NCI-H1694 treated with DMSO at 0.1 percent for 48 hours (cell line): ENCODE data around the gene ST3GAL4.

Source experiments
- DNase-seq: peaks from one replicate; lab custom pipeline; 2025; lab: John Stamatoyannopoulos, UW

ST3GAL4 gene

GRCh38 chr11:126408901-126409619 lies 53.6 kb downstream of the ST3GAL4 start:
- no peak for DNase-seq

GRCh38 chr11:126409620-126409985 lies 54.1 kb downstream of the ST3GAL4 start:
- no peak for DNase-seq

- no peak for DNase-seq
These were observed 55.2 kb downstream of the ST3GAL4 start for GRCh38 chr11:126410649-126411048.

DNA sequence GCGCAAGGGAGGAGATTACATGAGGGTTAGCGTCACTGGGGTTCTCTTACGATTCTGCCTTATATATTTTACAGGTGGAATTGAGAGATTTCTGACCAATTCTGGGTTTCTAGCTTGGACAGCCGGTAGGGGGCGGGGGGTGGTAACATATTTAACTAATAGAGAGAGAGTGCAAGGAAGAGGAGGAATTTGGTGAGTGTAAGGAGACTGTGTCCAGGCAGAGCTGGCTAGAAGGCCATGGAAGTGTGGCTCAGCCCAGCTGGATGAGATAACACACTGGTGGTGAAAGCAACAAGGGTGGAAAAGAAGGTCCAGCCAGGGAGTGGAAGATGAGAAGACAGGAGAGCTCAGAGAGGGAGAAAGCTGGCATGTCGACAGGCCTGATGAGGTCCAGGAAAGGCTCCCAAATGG lies 56.5 kb downstream of the ST3GAL4 start:
- no peak for DNase-seq

DNA sequence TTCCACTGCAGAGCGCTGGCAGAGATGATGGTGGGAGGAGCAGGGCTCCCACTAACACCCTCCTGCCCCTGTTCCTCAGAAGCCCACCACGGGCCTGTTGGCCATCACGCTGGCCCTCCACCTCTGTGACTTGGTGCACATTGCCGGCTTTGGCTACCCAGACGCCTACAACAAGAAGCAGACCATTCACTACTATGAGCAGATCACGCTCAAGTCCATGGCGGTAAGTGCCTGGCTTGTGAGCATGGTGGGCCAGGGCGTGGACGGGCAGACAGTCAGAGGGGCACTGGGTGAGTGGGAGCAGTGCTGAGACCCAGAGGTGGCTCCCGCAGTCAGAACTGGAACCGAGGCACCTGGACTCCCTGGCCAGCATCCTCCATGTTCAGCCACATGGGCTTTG lies 57.9 kb downstream of the ST3GAL4 start:
- no peak for DNase-seq

- no peak for DNase-seq
These were observed 58.4 kb downstream of the ST3GAL4 start for GRCh38 chr11:126413843-126414405.

DNA sequence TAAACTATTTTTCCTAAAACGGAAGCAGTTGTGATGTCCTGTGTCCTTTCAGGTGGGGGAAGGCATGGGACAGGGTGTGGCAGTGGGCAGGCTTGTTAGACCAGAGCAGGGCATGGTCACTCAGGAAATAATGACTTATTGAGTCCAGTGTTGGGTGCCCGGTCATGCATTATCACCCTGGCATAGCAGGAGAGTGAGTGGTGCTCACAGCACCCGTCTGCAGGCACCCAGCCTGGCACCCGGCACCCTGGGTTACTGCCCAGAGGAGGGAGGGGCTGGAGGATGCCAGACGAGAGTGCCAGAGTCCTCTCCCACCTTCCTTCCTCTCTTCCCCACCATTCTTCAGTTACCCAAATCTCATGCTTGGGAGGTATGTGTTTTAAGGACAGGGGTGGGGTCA lies 59.1 kb downstream of the ST3GAL4 start:
- no peak for DNase-seq

DNA sequence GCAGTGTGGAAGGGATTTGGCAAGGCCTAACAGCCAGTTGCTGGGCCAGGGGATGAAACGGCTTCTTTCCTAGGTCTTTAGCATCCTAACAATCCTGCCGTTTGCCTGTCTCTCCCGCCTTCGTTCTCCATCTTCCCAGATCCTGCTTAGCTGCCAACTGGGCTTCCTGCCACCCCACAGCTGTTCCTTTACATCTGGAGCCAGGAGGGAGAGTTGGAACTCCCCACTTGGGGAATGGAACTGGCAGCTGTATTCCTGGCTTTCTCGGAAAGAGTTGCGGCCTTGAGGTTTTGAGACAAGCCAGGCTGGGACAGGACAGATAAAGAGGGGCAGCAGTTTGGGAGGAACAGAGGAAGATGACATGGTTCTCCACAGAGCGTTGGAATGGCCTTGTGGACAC lies 59.6 kb downstream of the ST3GAL4 start:
- no peak for DNase-seq

DNA sequence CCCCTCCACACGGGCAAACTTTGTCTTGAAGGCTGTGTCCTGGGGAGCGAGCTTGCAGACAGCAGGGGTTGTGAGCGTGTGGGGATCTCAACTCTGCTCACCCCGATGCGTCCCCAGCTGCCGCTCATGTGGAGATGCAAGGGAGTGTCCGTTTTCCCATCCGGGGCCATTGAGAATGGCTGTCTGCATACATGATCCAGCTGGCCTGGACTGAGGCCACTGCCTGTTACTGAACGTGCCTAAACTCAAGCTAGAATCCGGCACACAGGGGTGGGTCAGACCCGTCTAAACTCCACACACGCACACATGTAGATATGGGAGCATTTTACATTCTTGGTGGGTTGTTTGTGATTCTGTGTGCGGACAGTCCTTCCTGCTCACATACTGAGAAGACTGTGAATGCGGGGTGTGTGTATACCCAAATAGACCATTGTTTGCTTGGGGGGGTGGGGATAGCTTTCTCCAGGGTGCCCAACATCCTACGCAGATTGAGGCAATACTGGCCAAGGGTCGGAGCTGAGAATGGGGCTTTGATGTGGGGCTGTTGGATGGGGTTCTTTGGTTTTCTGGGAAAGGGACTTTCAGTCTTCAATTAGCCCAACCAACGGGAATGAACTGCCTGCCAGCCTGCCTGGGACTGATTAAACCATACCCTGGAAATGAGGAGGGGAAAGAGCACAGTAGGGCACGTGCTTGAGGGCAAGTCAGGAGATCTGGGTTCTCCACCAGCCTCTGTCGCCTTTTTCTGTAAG lies 60.4 kb downstream of the ST3GAL4 start:
- DNase-seq, result no peak

- no peak for DNase-seq
These were observed 61.1 kb downstream of the ST3GAL4 start for GRCh38 chr11:126416542-126417090.

DNA sequence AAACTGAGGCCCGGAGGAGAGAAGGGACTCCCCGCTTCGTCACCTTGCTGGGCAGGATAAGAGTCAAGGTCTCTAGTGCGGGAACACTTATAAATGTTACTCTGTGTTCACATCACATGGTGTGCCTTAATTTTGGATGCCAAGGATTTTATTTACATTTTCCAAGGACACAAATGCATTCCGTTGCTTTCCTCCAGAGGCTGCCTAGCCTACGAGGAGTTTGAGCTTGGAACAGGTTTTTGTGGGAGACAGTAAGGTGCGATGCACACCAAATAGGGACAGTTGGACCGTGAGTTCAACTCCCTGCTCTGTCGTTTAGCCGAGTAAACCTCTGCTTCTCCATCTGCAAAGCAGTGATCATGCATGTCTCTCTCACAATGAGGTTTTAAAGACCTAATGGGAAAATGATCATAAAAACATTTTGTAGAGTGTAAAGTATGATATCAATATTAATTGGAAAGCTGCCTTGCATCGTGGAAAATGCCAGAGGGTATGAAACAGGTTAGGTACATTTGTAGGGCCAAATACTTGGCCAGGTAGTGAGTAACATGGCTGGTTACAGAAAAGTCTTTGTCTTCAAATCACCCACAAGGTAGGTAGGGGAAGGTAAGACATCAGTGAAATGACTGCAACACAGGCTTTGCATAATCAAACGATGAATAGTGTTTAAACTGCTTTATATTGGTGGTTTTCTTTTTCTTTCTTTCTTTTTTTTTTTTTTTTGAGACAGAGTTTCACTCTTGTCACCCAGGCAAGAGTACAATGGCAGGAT lies 61.8 kb downstream of the ST3GAL4 start:
- DNase-seq, result no peak

GRCh38 chr11:126418887-126419286 lies 63.4 kb downstream of the ST3GAL4 start:
- no peak for DNase-seq

DNA sequence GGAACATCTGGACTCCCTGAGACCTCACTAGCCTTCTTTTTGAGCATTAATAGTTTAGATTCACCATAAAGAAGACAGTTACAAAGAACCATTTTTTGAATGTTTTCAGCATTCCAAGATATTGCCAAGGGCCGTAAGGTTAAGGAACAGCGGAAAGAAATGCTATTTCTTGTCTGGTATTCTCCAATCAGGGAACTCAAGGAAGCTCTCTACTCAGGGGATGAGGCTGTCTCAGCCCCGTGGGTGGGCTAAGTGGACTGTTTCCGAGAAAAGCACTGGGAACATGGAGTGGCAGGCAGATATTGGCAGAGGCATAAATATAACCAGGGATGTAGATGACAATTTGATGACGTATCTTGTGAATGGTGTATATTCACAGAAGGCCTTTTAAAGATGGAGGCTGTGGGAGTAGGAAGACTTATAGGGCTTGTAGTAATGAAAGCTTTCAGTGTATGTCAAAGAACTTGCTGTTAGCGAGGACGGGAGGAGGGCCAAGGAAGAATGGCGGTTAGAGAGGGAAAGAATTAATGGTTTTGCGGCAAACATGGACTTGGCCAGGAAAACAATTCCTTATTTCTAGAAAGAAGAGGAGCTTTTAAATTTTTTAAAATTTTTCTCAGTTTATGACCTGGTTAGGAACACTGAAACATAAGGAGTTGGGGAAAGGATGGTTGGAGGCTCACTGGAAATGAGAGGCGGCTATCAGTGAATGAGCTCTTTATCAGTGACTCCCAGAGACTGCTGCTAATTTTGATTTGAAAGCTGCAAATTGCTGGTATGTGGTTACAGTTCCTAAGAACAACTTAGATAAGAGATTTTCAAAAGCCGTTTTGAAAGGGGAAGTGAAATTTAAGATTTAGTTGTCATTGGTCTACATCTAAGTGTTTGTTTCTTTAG lies 64.6 kb downstream of the ST3GAL4 start:
- no peak for DNase-seq

GRCh38 chr11:126420698-126421256 lies 65.3 kb downstream of the ST3GAL4 start:
- no peak for DNase-seq

DNA sequence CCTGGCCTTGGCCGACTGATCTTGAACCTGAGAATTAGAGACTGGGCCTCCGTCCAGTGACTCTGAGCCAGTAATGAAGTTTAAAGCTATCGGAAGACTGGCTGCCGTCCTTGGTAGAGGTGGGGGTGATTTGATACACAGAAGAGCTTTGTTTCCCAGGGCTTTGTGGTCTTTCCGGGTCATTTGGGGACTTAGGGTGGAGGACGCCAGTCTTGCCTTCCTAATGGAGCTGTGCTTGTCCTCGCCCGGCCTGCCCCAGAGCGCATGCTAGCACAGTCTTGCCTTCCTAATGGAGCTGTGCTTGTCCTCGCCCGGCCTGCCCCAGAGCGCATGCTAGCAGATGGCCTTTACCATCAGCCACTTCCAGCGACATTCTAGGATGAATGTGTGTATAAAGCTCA lies 65.8 kb downstream of the ST3GAL4 start:
- DNase-seq, result no peak

GRCh38 chr11:126422446-126422845 lies 67.0 kb downstream of the ST3GAL4 start:
- DNase-seq, result no peak

- no peak for DNase-seq
These were observed 67.7 kb downstream of the ST3GAL4 start for GRCh38 chr11:126423154-126423553.

DNA sequence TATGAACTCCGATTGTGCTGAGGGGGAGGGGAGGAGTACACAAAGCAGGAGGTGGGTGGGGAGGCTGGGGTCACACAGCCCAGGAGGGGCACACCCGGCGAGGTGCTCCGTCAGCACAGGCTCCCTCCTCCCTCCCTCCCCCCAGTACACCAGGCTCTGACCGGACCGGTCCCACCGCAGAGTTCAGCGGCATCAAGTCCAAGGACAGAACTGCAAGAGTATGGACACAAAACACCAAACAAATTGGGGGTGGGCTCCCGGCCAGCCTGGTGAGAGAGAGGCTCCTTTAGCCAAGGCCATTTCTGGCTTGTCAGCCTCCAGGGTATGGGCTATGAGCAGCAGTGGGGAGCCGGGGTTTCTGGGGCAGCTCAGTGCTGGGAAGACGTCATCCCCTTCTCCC lies 68.3 kb downstream of the ST3GAL4 start:
- no peak for DNase-seq

GRCh38 chr11:126424471-126425039 lies 69.1 kb downstream of the ST3GAL4 start:
- DNase-seq, result no peak

- no peak for DNase-seq
These were observed 70.6 kb downstream of the ST3GAL4 start for GRCh38 chr11:126426106-126426505.
